ENCODE results near the gene PBX3.

The PBX3 gene

DNA sequence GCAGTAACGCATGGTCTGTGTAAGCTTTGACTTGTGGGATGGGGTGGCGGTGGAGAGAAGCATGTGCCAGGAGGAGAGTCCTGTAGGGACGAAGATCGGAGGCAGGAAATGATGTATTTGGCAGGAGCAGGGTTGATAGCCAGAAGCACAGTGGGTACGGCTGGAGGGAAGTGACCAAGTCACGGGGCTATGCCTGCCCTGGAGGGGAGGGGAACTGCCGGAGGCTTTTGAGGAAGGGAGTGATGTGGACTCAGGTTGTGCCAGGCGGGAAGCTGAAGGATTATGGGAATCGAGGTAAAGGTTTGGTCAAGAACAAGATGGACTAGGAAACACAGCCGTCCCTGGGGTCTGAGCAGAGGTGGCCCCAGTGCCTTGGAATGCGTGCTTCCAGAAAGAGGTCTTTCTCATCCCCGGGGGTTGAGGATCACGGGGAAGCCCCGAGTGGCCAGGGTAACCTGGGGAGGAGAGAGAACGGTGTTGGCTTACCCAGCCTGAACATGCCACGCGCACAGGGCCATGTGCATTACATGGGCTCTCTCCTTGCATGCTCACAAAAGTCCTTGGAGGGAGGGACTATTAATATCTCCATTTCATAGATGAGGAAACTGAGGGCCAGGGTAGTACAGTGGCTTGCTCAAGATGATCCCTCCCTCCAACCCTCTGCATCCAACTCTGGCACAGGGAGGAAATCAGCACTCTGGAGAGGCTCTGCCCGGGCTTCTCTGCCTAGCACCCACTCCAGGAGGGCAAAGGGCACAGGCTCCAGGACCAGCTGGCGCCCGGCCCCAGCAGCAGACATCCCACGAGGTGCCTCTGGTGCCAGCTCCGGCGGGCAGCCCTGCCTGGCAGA lies 253.8 kb downstream of the PBX3 start:
- no peak for DNase-seq

DNA sequence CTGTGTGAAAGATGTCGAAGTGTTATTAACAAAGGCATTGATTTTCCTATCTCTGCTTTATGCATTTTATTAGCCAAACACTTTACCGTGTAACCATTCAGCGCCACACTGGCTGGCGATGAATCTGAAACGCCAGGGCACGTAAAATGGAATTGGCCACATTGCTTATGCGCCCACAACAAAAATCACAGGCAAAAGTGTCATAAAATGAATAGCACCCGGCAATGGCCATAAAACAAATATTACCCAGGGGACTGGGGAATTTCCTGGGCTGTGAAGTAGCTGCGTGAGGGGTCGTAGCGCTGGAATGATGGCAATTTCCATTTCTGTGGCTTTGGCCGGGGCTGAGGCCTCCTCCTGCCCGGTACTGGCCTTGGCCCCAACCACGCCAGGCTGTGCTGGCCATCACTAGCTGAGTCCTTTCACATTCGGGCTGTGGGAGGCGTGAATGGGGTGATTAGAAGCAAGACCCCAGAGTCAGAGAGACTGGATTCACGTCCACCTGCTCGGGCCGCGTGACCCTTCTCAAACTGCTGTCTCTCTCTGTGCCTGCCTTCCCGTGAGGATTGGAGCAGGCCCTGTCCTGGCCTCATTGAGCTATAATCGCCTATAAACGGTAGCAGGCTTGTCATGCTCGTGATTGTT lies 254.5 kb downstream of the PBX3 start:
- DNase-seq, result no peak

DNA sequence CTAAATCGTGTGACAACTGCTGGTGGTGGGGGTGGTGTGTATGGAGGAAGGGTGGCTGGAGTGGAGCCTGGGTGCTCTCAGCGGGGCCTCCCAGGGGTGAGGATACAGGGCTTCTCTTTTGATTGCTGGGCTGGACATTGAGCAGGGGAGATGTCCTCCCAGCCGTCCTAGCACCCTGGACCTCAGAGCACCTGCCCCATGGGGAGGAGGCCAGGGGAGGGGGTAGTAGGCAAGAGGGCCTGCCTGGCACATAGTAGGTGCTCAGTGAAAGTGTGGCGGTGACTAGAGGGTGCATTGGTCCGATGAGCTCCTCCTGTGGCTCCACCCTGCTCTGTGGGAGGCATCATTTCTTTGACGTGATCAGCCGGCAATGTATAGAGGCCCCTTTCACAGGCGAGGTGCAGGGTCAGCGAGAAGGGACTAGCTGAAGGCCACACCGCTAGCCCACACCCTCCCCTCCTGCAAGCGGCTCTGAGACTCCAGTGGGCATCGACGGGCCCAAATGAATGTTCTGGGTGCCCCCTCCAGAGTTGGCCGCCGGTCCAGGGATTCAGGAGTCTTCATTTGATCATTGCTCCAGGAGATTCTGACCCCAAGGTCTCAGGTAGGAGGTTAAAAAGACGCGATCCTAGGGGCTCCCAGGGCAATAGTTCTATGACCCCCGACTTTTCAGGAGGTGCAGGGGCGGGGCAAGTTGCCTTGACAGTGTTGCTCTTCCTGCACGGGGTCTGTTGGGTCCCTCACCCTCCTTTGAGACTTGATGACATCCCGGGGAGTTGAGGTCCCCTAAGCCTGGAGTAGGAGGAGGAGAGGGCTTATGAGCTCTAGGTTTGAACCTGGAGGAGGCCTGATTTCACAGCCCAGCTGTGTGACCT lies 255.5 kb downstream of the PBX3 start:
- DNase-seq, result no peak

DNA sequence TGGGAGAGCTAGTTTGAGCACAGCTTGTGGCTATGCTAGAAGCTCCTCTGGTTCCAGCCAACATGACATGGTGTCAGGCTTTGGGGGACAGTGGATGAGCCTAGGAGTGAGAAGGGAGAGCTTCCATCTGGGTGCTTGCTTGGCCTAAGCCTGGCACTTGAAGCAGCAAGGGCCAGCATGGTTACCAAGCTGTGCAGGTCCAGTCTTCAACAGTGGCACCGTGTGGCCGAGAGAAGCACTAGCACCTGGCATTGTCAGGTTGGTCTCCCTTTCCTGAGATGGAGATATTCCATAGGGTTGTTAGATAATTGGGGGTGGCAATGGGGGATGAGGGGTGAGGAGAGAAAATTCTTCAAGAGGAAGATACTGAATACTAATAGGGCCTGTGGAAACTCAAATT lies 261.9 kb downstream of the PBX3 start:
- DNase-seq, result no peak

DNA sequence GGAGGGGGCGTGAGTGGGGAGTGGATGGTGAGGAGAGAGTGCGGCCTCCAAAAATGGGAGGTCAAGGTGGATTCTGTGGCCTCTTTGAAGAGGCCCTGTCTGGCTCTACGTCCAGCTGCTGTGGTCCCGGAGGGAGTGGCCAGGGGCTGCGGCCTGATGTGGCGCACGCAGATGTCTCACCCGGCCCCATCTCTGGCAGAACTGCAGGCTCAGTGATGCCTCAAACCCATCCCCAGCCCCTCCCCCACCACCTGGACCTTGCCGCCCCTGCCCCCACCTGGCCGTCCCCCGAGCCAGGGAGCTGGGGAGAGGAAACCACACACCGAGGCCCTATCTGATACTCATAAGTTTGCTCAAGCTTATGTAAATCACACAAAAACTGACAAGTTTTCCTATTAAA lies 267.6 kb downstream of the PBX3 start:
- no peak for DNase-seq

DNA sequence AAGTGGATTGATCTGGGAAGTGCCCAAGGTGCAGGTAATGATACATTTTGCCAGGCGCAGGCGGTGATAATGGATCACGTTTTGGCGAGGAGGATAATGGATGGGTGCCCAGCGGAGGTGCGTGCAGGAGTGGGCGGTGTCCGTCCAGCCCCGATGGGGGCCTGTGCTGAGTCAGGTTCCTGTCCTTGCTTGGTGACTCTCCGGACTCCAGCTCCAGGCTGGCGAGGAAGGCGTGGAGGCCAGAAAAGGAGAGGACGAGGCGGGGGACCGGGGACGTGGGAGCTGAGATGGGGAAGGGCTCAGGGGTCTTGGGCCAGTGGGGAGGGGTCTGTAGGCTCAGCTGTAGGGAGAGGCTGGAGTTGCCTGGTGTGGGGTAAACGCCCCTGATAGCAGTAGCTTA lies 268.3 kb downstream of the PBX3 start:
- no peak for DNase-seq

DNA sequence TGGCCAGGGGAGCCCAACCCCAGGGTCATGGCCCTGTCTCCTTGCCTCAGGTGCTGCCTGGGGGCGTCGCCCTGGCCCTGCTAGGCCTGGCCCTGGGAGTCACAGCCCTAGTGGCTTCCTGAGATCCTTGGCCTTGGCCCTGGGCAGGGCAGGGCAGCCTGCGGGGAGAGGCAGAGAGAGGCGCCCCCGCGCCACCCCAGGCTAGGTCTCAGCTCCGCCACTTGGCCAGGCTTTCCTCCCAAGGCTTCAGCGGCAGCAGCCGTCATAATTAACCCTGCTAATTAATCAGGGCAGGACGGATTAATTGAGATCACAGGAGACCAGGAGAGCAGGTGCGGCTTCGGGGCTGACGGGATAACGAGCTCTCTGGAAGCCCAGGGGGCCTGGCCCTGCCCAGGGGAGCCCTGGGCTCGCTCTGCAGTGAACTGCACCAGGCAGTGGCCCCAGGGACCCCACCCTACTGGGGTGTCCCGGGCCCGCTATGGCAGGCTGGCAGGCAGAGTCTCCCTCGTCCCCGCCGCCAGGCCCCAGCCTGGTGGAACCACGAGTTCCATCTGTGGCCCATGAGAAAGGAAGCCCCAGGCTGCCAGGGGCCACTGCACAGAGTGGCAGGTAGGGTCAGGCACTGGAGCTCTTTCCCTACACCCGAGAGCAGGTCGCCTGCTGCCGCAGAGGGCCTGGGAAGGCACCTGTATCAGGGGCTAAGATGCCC lies 269.6 kb downstream of the PBX3 start:
- DNase-seq, result no peak
